C4-2B (cell line): ENCODE results near the gene PGRMC2.
A peak's percentile ranks its signal among the peaks of the same experiment; 100 is the strongest.

Experiments
- H3K27ac ChIP-seq: fragments of 450-650 bp; 2 replicates; pipeline ENCODE4 v1.5.1; 2017
- CTCF ChIP-seq: fragments of 450-650 bp; conservative IDR thresholded peaks from 2 replicates; pipeline ENCODE4 v1.5.1; 2017; ENCODE audit warnings: mild to moderate bottlenecking
- ZFX ChIP-seq: fragments of 450-650 bp; IDR thresholded peaks from 2 replicates; pipeline ENCODE4 v1.6.1; 2017

The PGRMC2 gene

DNA sequence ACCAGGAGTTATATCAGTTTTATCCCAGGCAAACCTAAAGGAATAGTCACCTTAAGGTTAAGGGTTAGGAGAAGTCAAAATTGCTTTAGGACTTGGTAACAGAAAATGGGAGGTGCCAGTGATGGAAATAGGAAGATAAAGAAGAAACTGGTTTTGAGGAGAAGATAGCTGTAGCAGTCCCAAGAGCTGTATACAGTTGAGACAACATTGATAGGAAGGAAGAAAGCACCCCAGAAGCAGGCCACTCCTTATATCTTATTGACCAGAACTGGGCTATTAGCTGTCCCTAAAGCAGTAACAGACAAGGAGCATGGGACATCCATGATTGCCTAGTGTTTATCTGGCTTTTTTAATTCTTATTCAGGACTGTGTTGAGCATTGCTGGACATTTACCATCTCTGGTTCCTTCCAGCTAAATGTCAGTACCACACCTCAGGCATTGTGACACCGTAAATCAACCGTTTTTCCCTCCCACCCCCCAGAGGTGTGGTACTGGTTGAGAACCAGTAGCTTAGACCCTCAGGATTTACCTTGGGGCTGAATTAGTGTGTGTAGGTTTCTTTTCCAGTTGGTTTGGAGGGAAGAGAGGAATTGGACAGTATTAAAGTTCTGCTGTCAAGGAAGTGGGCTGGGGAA lies 2.0 kb upstream of the PGRMC2 start:
- TF ChIP-seq CTCF (no peak), ZFX (no peak)
- no peak overlapping the region for H3K27ac ChIP-seq

GRCh38 chr4:128288689-128289106 lies 1.1 kb upstream of the PGRMC2 start:
- H3K27ac ChIP-seq: peak overlapping the region; percentile 94
- TF ChIP-seq ZFX (no peak), CTCF (no peak)

DNA sequence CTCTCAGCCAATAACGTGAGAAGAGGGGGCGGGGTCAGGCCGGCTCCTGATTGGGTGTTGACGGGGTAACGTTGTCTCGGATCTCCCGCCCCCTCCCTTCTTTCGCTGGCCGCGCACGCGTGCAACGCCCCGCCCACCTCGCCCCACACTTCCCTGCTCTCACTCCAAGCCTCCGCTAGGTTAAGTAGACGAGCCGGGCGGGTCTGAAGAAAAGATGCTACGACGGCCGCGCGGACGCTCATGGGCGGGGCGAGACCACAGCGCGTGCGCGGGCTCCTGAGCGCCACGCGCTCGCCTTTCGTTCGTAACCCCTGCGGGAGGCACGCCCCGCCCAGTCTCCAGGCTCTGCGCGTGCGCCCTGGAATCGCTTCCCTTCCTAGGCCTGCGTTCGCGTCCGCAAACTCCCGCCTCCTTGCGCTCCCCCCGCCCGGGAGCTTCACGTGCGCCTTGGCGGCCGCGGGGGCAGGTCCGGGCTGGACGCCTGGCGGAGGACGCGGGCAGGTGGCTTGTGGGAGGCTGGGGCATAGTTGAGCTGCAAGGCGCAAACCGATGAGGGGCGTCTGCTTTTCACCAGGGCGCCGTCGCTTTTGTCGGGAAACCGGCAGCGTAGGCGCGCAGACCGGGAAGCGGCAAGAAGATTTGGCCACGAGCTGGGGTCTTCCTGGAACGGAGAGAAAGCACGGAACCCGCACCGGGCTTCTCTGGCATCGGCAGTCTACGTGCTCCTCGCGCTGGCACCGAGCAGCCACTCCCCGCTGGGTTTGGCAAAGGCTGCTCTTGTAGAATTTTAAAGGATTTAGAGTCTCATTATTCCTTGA lies 467 bp upstream of the PGRMC2 start:
- peak overlapping the region; percentile 94 for H3K27ac ChIP-seq
- TF ChIP-seq ZFX (no peak), CTCF (no peak; the same call in 1 of the 2 replicates)

DNA sequence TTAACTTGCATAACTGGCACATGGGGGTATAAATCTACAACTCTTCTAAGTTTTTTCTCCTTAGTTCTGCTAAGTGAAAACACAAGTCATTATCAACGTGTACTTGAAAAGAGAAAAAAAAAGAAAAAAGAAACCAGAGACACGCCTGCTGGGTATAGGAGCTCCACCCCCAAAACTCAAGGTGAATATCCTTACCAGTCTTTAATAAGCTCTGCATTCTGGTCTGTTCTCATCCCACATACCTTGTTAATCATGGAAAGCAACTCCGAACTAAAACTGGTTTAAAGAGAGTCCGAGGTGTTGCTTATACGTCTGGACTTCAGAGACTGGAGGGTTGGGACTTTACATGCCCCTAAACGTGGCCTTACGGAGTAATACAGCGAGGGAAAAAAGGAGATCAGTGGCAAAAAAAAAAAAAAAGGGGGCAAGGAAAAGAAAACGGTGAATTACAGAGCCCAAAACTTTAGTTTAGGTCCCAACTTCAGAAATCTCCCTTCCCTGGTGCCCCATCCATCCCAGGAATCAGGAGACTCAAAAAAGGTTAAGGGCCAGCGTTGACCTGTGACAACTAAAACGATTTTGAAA lies 1.0 kb downstream of the PGRMC2 start:
- no peak for TF ChIP-seq CTCF
- no peak for TF ChIP-seq ZFX

GRCh38 chr4:128285085-128285997 lies 2.3 kb downstream of the PGRMC2 start:
- H3K27ac ChIP-seq: peak overlapping the region; percentile 61
- TF ChIP-seq CTCF (no peak), ZFX (no peak)

More for the DNA sequence above, 1.0 kb downstream of the PGRMC2 start:
- H3K27ac ChIP-seq: peak overlapping the region; percentile 94

- TF ChIP-seq CTCF: no peak
- no peak for TF ChIP-seq ZFX
- H3K27ac ChIP-seq: peak overlapping the region; percentile 16; the same call in 1 of the 2 replicates
Measured at GRCh38 chr4:128284317-128284716, 3.3 kb downstream of the PGRMC2 start.
